Posterior cingulate gyrus (tissue), 11 donors: Measurements from ENCODE around the gene HSFX3.
A peak's percentile ranks its signal among the peaks of the same experiment; 100 is the strongest.
"Not testable (repeated sequence)": the region's sequence is repeated elsewhere in the genome, so short reads cannot be mapped to it uniquely, and the experiment has no call there.

Source experiments
- DNase-seq, 10 donors: peaks; one replicate each; pipeline versions ENCODE4 v3.0.0 to v3.0.0-alpha.2; 2020 to 2021; ENCODE audit warnings: mixed read lengths in 3 of 10
- intact Hi-C: fragments of 100-400 bp; cut with DNase I; formaldehyde crosslinking; loops from one replicate; pipeline ENCODE4 v1.15.1; 2023

The HSFX3 gene

GRCh38 chrX:149549701-149550100, at the start of gene HSFX3:
Gene HSFX3, minus strand, starts transcription at chrX:149549924. Its CDS starts 72 bp downstream, at chrX:149549852.
- intact Hi-C loops, DNase-seq: not testable (repeated sequence)

- intact Hi-C loops, DNase-seq: not testable (repeated sequence)
Measured at GRCh38 chrX:149598603-149599002, 48.9 kb upstream of the HSFX3 start.

- intact Hi-C loops: not testable (repeated sequence)
Measured at GRCh38 chrX:149595943-149596342, 46.2 kb upstream of the HSFX3 start.

GRCh38 chrX:149595214-149595613, 45.5 kb upstream of the HSFX3 start, which contains the start of gene HSFX2:
Gene HSFX2, minus strand, starts transcription at chrX:149595314. Its CDS starts 614 bp downstream, at chrX:149594700.
- intact Hi-C loops, DNase-seq: not testable (repeated sequence)

More at GRCh38 chrX:149595943-149596342, 46.2 kb upstream of the HSFX3 start:
- not testable (repeated sequence) for DNase-seq

- DNase-seq, intact Hi-C loops: not testable (repeated sequence)
Measured at GRCh38 chrX:149590993-149591392, 41.3 kb upstream of the HSFX3 start.

GRCh38 chrX:149587359-149587758, 37.6 kb upstream of the HSFX3 start, which contains the start of gene MAGEA9B:
Gene MAGEA9B, minus strand, starts transcription at chrX:149587459. Its CDS starts 4,280 bp downstream, at chrX:149583179.
- intact Hi-C loops, DNase-seq: not testable (repeated sequence)

GRCh38 chrX:149585631-149586030, 35.9 kb upstream of the HSFX3 start:
- DNase-seq: peak in 1 of 10 donors; percentile 14
- intact Hi-C loops: not testable (repeated sequence)

- DNase-seq, intact Hi-C loops: not testable (repeated sequence)
Measured at GRCh38 chrX:149573456-149573855, 23.7 kb upstream of the HSFX3 start.

GRCh38 chrX:149572743-149573142, 23.0 kb upstream of the HSFX3 start:
- DNase-seq: no peak
- intact Hi-C loops: no loop called here

- intact Hi-C loops: no loop called here
- no peak for DNase-seq
Measured at GRCh38 chrX:149571770-149572169, 22.0 kb upstream of the HSFX3 start.

GRCh38 chrX:149570668-149571067, 20.9 kb upstream of the HSFX3 start:
- intact Hi-C loops: no loop called here
- DNase-seq: peak in 1 of 10 donors; percentile 4

- intact Hi-C loops: no loop called here
- DNase-seq: no peak
Measured at GRCh38 chrX:149569770-149570169, 20.0 kb upstream of the HSFX3 start.

- intact Hi-C loops: no loop called here
Measured at GRCh38 chrX:149568701-149569296, 19.1 kb upstream of the HSFX3 start.

GRCh38 chrX:149567621-149568417, 18.1 kb upstream of the HSFX3 start:
- intact Hi-C loops: no loop called here

More at GRCh38 chrX:149568701-149569296, 19.1 kb upstream of the HSFX3 start:
- DNase-seq: peak in 1 of 10 donors; percentile 12

GRCh38 chrX:149563359-149563758, 13.6 kb upstream of the HSFX3 start:
- intact Hi-C loops: no loop called here
- DNase-seq: peak in 1 of 10 donors; percentile 31

More at GRCh38 chrX:149567621-149568417, 18.1 kb upstream of the HSFX3 start:
- peak in 2 of 10 donors; percentile 21 to 27 for DNase-seq

- DNase-seq, intact Hi-C loops: not testable (repeated sequence)
Measured at GRCh38 chrX:149555251-149555650, 5.5 kb upstream of the HSFX3 start.

GRCh38 chrX:149551939-149552248, 2.2 kb upstream of the HSFX3 start:
- intact Hi-C loops, DNase-seq: not testable (repeated sequence)

GRCh38 chrX:149551245-149551938, 1.7 kb upstream of the HSFX3 start:
- intact Hi-C loops, DNase-seq: not testable (repeated sequence)

- intact Hi-C loops, DNase-seq: not testable (repeated sequence)
Measured at GRCh38 chrX:149550454-149550853, 730 bp upstream of the HSFX3 start.

- intact Hi-C loops, DNase-seq: not testable (repeated sequence)
Measured at GRCh38 chrX:149547782-149548181, 1.9 kb downstream of the HSFX3 start.

GRCh38 chrX:149546962-149547361, 2.8 kb downstream of the HSFX3 start:
- intact Hi-C loops, DNase-seq: not testable (repeated sequence)
